BJ (cell line): ENCODE data around the gene EPHA3. TPM values are rescaled to one million over a fixed set of nuclear protein-coding genes. Genes with fewer than 3 reads are reported as not detected.

Source experiments
- CTCF ChIA-PET: fragments of 350-600 bp; formaldehyde crosslinking; extraction: SDS; loops from one replicate; lab custom pipeline; 2021; ENCODE audit warnings: antibody characterized with exemption, inconsistent platforms; lab: Yijun Ruan, JAX
- POLR2A ChIA-PET: fragments of 300-600 bp; sonication (Branson Sonifier 250); formaldehyde crosslinking; extraction: SDS; loops from one replicate; lab custom pipeline; 2021; ENCODE audit warnings: antibody characterized with exemption; lab: Charles Lee
- DNase-seq: peaks from one replicate; pipeline ENCODE4 v3.0.0-alpha.2; 2011; ENCODE audit warnings: low read depth
- H3K27me3 ChIP-seq: 2 replicates; pipeline ENCODE4 v1.6.0; 2011; ENCODE audit warnings: low read length; ENCODE audit not compliant: control insufficient read depth, insufficient read depth
- H3K36me3 ChIP-seq: 2 replicates; pipeline ENCODE4 v1.5.1; 2011; ENCODE audit warnings: low read length; ENCODE audit not compliant: control insufficient read depth, insufficient read depth
- H3K4me3 ChIP-seq: 2 replicates; pipeline ENCODE4 v1.5.1; 2011; ENCODE audit warnings: low read depth, mild to moderate bottlenecking, control low read depth, low read length
- polyA plus RNA-seq: library from polyadenylated mRNA; depleted of rRNA; stranded (reverse); fragments of >200 nt; gene quantifications from 2 replicates; pipeline ENCODE4 v1.2.3, GENCODE V29; 2011
- TF ChIP-seq, protein P1 (sequence below): IDR thresholded peaks from 2 replicates; pipeline ENCODE4 v1.5.1; 2011; ENCODE audit warnings: low read depth, mild to moderate bottlenecking, control low read depth, inconsistent platforms, low read length, moderate library complexity; ENCODE audit not compliant: insufficient read depth

Gene EPHA3
- polyA plus RNA-seq, 1 experiment = 0.12 TPM

DNA sequence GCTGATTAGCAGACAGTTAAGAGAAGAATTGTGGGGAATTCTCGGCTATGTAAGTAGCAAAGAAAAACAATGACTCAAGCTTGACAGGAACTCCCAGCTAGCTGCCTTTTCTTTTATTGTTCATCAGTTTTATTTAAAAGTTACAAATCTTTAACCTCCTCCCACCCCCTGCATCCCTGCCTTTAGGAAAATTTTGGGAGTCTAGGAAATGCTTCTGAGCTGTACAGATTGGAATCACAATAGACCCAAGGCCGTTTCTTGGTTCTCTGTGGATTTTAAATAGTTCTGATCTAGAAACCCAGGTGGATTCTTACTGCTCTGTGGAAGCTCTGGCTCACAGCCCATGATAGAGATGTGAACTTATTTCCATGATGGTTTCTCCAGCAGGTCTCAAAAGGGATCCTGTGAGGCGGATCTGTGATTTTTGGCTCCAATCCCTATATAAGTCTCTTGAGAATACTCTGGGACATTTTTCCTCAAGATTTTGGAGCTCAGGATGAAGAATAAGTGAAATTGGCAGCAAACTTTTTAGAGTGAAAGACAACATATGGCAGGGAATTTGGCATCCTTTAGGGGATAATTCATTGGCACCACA is 312.3 kb downstream of the EPHA3 start:
- POLR2A ChIA-PET = no interaction called here
- CTCF ChIA-PET = no interaction called here
- DNase-seq = no peak
- TF ChIP-seq, protein P1, sequence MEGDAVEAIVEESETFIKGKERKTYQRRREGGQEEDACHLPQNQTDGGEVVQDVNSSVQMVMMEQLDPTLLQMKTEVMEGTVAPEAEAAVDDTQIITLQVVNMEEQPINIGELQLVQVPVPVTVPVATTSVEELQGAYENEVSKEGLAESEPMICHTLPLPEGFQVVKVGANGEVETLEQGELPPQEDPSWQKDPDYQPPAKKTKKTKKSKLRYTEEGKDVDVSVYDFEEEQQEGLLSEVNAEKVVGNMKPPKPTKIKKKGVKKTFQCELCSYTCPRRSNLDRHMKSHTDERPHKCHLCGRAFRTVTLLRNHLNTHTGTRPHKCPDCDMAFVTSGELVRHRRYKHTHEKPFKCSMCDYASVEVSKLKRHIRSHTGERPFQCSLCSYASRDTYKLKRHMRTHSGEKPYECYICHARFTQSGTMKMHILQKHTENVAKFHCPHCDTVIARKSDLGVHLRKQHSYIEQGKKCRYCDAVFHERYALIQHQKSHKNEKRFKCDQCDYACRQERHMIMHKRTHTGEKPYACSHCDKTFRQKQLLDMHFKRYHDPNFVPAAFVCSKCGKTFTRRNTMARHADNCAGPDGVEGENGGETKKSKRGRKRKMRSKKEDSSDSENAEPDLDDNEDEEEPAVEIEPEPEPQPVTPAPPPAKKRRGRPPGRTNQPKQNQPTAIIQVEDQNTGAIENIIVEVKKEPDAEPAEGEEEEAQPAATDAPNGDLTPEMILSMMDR = no peak
- Histone ChIP-seq H3K27me3 (no peaks in the 10 kb centered on the region), H3K36me3 (no peaks in the 10 kb centered on the region), H3K4me3 (no peak overlapping the region)

DNA sequence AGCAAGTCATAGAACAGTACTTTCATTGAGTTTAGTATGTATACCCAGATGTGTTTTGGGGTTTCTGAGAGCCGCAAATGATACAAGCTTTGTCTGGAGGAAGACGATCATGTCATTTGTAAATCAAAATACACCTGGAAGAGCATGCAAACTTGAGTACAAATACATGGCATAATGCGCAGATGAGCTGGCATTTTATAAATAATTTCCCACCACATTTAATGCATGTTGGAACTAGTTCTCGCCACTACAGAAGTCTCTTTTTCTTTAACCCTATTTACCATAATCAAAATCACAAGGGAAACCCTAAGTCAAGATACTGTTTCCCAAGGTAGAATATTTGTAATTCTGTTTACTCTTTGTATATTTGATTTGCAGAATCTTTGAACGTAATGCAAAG is 318.6 kb downstream of the EPHA3 start:
- POLR2A ChIA-PET = no interaction called here

DNA sequence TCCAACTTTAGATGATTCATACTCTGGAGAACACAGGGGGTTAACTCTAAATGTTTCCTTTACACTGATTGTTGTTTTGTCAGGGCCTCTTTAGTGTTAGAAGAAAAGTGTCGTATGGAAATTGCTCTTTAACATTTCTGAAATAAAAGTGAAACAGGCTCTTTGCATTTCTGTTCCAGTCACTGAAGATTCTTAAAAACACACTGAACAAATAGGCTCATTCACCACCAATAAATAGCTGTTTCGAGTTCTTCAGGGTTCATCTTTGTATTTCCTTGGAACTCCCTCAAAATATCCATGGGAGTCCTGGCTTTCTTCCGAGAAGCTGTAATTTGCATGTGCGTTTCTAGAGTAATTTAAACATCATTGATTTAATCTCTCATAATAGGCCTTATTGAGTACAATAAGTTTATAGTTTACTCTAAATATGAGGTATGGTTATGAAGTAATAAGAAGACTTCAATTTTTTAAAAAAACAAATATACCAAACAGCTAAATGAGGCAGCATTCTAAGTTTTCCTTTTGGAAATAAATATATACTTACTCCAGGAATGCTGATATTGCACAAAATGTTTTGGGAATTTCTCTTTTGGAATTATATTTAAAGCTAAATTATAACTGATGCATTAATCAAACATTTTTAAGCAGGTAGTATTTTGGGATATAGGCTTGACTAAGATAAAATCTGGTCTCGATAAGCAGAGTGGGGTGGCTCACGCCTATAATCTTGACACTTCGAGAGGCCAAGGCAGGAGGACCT is 327.4 kb downstream of the EPHA3 start:
- Histone ChIP-seq H3K27me3 (no peaks in the 10 kb centered on the region), H3K4me3 (no peak overlapping the region), H3K36me3 (no peaks in the 10 kb centered on the region)
- TF ChIP-seq, protein P1 = no peak
- no peak for DNase-seq
- ChIA-PET CTCF (interaction anchor here (0.8 kb wide), 1 partner anchor 9 kb away, joined by 3 read pairs; no protein-coding TSS in a partner anchor), POLR2A (no interaction called here)

More for the DNA sequence above, 318.6 kb downstream of the EPHA3 start:
- no peak overlapping the region for H3K4me3 ChIP-seq
- H3K36me3 ChIP-seq = no peaks in the 10 kb centered on the region
- CTCF ChIA-PET = interaction anchor here (1.0 kb wide), 1 partner anchor 9 kb away, joined by 3 read pairs; no protein-coding TSS in a partner anchor
- DNase-seq = no peak
- TF ChIP-seq, protein P1 = no peak
- H3K27me3 ChIP-seq = no peaks in the 10 kb centered on the region

DNA sequence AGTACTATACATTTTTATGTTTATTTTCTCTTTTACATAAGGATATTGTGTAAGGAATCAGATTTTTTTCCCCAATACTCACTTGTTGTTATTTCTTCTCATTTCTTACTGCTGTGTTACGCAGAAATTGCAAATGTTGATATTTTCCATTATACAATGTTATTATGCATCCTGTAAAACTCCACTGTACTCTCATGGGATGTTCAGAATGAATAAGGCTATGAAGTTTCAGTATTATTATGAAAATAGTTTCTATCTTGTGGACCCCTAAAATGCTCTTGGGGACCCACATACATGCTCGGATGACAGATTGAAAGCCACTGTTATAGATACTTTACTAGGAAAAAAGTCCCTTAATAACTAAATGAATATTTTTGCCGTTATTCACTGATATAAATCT is 329.4 kb downstream of the EPHA3 start:
- ChIA-PET POLR2A (no interaction called here), CTCF (no interaction called here)
- Histone ChIP-seq H3K27me3 (no peaks in the 10 kb centered on the region), H3K36me3 (no peaks in the 10 kb centered on the region), H3K4me3 (no peak overlapping the region)
- TF ChIP-seq, protein P1 = no peak
- DNase-seq = no peak

DNA sequence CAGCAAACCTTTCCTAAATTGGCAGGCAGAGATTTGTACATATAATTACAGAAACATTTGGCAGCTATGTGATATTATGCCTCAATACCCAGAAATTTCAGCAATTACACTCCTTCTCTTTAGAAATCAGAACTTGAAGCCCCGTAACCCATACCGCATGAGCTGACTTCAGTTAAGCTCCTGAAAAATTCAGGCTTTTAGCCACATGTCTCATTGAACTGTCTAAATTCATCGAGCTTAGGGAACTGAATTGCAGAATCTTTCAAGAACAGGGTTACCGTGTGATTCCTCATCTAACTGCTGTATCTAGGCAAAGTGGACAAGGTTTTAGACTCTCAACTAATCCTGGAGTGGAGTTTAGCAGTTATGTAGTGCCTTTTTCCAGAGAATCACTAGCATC is 333.0 kb downstream of the EPHA3 start:
- TF ChIP-seq, protein P1 = no peak
- no peak for DNase-seq
- POLR2A ChIA-PET = no interaction called here
- Histone ChIP-seq H3K4me3 (no peak overlapping the region), H3K36me3 (no peaks in the 10 kb centered on the region), H3K27me3 (no peaks in the 10 kb centered on the region)
- CTCF ChIA-PET = no interaction called here
